Muscle layer of colon (tissue), 2 donors: ENCODE data around the gene SNX15.
"Not testable (repeated sequence)": the region's sequence is repeated elsewhere in the genome, so short reads cannot be mapped to it uniquely, and the experiment has no call there.

ENCODE experiments used
- H3K27ac ChIP-seq: one replicate; pipeline ENCODE4 v1.7.0; 2013; ENCODE audit warnings: low read depth, mild to moderate bottlenecking, low read length, moderate library complexity
- H3K27me3 ChIP-seq, 2 donors: one replicate each; pipeline ENCODE4 v1.7.0; 2013; ENCODE audit warnings: low read length in 2 of 2, mild to moderate bottlenecking in 2 of 2; ENCODE audit not compliant: insufficient read depth in 2 of 2, control insufficient read depth in 1 of 2
- H3K36me3 ChIP-seq: one replicate; pipeline ENCODE4 v1.7.0; 2013; ENCODE audit warnings: mild to moderate bottlenecking, low read length; ENCODE audit not compliant: insufficient read depth
- H3K4me1 ChIP-seq: one replicate; pipeline ENCODE4 v1.7.0; 2013; ENCODE audit warnings: mild to moderate bottlenecking, low read length; ENCODE audit not compliant: insufficient read depth
- H3K4me3 ChIP-seq, 2 donors: one replicate each; pipeline ENCODE4 v1.7.0; 2013; ENCODE audit warnings: low read length in 2 of 2, low read depth in 1 of 2, mild to moderate bottlenecking in 1 of 2, moderate library complexity in 1 of 2
- H3K9ac ChIP-seq: one replicate; pipeline ENCODE4 v1.7.0; 2013; ENCODE audit warnings: low read length
- H3K9me3 ChIP-seq: one replicate; pipeline ENCODE4 v1.7.0; 2013; ENCODE audit warnings: mild to moderate bottlenecking, low read length
- donor health status: abdominal sarcoma.
- donor health status: Adenocarcinoma of cecum.

The SNX15 gene

GRCh38 chr11:65019824-65020223 is 7.4 kb upstream of the SNX15 start:
- no peak overlapping the region for H3K9ac ChIP-seq
- no peaks in the 10 kb centered on the region for H3K27me3 ChIP-seq
- H3K36me3 ChIP-seq: peaks cover 32% of the 10 kb centered on the region
- peaks cover 6% of the 10 kb centered on the region for H3K4me1 ChIP-seq
- no peak overlapping the region for H3K27ac ChIP-seq
- H3K9me3 ChIP-seq: no peaks in the 10 kb centered on the region
- no peak overlapping the region for H3K4me3 ChIP-seq

GRCh38 chr11:65021003-65021402 is 6.2 kb upstream of the SNX15 start:
- no peak overlapping the region for H3K27ac ChIP-seq
- no peaks in the 10 kb centered on the region for H3K27me3 ChIP-seq
- H3K4me3 ChIP-seq: no peak overlapping the region
- no peaks in the 10 kb centered on the region for H3K4me1 ChIP-seq
- peaks cover 32% of the 10 kb centered on the region for H3K36me3 ChIP-seq
- H3K9me3 ChIP-seq: no peaks in the 10 kb centered on the region
- H3K9ac ChIP-seq: no peak overlapping the region

- H3K4me1 ChIP-seq: peaks cover under 1% of the 10 kb centered on the region
- no peaks in the 10 kb centered on the region for H3K9me3 ChIP-seq
- no peak overlapping the region for H3K4me3 ChIP-seq
- H3K36me3 ChIP-seq: peaks cover 32% of the 10 kb centered on the region
- no peak overlapping the region for H3K27ac ChIP-seq
- no peaks in the 10 kb centered on the region for H3K27me3 ChIP-seq
- H3K9ac ChIP-seq: no peak overlapping the region
Observed at GRCh38 chr11:65021509-65021908, 5.7 kb upstream of the SNX15 start.

GRCh38 chr11:65023502-65023901 is 3.7 kb upstream of the SNX15 start:
- H3K27me3 ChIP-seq, H3K9me3 ChIP-seq, H3K4me3 ChIP-seq, H3K27ac ChIP-seq, H3K9ac ChIP-seq: not testable (repeated sequence)
- Histone ChIP-seq H3K4me1 (peaks cover 12% of the 10 kb centered on the region), H3K36me3 (peaks cover 22% of the 10 kb centered on the region)

GRCh38 chr11:65026810-65027209 is 429 bp upstream of the SNX15 start:
- Histone ChIP-seq H3K27me3 (no peaks in the 10 kb centered on the region), H3K9ac (no peak overlapping the region), H3K36me3 (peaks cover 6% of the 10 kb centered on the region), H3K27ac (peak overlapping the region; percentile 98), H3K4me3 (peak overlapping the region in 1 of 2 donors; percentile 68), H3K4me1 (peaks cover 14% of the 10 kb centered on the region), H3K9me3 (no peaks in the 10 kb centered on the region)

- Histone ChIP-seq H3K9ac (no peak overlapping the region), H3K27me3 (no peaks in the 10 kb centered on the region), H3K27ac (no peak overlapping the region), H3K9me3 (no peaks in the 10 kb centered on the region), H3K36me3 (peaks cover 39% of the 10 kb centered on the region), H3K4me1 (peaks cover 8% of the 10 kb centered on the region), H3K4me3 (no peak overlapping the region)
Observed at GRCh38 chr11:65032216-65032615, 5.0 kb downstream of the SNX15 start.

- Histone ChIP-seq H3K9me3 (no peaks in the 10 kb centered on the region), H3K4me1 (no peaks in the 10 kb centered on the region), H3K4me3 (no peak overlapping the region), H3K27ac (no peak overlapping the region), H3K9ac (no peak overlapping the region), H3K27me3 (no peaks in the 10 kb centered on the region), H3K36me3 (peaks cover 54% of the 10 kb centered on the region)
Observed at GRCh38 chr11:65034423-65034822, 7.2 kb downstream of the SNX15 start.

GRCh38 chr11:65035579-65035978 is 8.3 kb downstream of the SNX15 start:
- no peaks in the 10 kb centered on the region for H3K4me1 ChIP-seq
- H3K27me3 ChIP-seq: no peaks in the 10 kb centered on the region
- peaks cover 60% of the 10 kb centered on the region for H3K36me3 ChIP-seq
- H3K4me3 ChIP-seq: no peak overlapping the region
- no peak overlapping the region for H3K27ac ChIP-seq
- no peak overlapping the region for H3K9ac ChIP-seq
- no peaks in the 10 kb centered on the region for H3K9me3 ChIP-seq

- Histone ChIP-seq H3K27me3 (no peaks in the 10 kb centered on the region), H3K9ac (no peak overlapping the region), H3K36me3 (peaks cover 57% of the 10 kb centered on the region), H3K27ac (no peak overlapping the region), H3K9me3 (no peaks in the 10 kb centered on the region), H3K4me3 (no peak overlapping the region), H3K4me1 (no peaks in the 10 kb centered on the region)
Observed at GRCh38 chr11:65036931-65037330, 9.7 kb downstream of the SNX15 start.

- Histone ChIP-seq H3K4me3 (peak overlapping the region; percentile 70 to 71), H3K4me1 (peaks cover 10% of the 10 kb centered on the region), H3K9ac (no peak overlapping the region), H3K36me3 (peaks cover 41% of the 10 kb centered on the region), H3K27me3 (no peaks in the 10 kb centered on the region), H3K27ac (peak overlapping the region; percentile 91), H3K9me3 (no peaks in the 10 kb centered on the region)
Observed at GRCh38 chr11:65040520-65040846, 13.2 kb downstream of the SNX15 start.

GRCh38 chr11:65040847-65041622 is 13.8 kb downstream of the SNX15 start, which contains the start of gene SAC3D1:
SAC3D1 (plus strand) TSS chr11:65041210; CDS start chr11:65041293, 83 bp downstream.
- H3K27me3 ChIP-seq: no peaks in the 10 kb centered on the region
- H3K36me3 ChIP-seq: peaks cover 35% of the 10 kb centered on the region
- H3K4me1 ChIP-seq: peaks cover 10% of the 10 kb centered on the region
- peak within 1 kb of the TSS; percentile 91 for H3K27ac ChIP-seq
- H3K9me3 ChIP-seq: no peaks in the 10 kb centered on the region
- H3K9ac ChIP-seq: no peak within 1 kb of the TSS
- peak within 1 kb of the TSS; percentile 70 to 71 for H3K4me3 ChIP-seq

- Histone ChIP-seq H3K27ac (no peak overlapping the region), H3K9ac (no peak overlapping the region), H3K4me1 (peaks cover 18% of the 10 kb centered on the region), H3K27me3 (no peaks in the 10 kb centered on the region), H3K9me3 (no peaks in the 10 kb centered on the region), H3K36me3 (peaks cover 26% of the 10 kb centered on the region), H3K4me3 (no peak overlapping the region)
Observed at GRCh38 chr11:65042891-65043290, 15.7 kb downstream of the SNX15 start.
